Measurements from ENCODE around the gene GABARAP.
A peak's percentile ranks its signal among the peaks of the same experiment; 100 is the strongest.

GABARAP gene

GRCh38 chr17:7232114-7232513 lies 10.1 kb downstream of the GABARAP start:
- Histone ChIP-seq H3K4me3 (ENCODE audit: low read depth, low read length) (0 out of 2 replicates have a peak overlapping the region, but pooled peaks have one; percentile 2), H3K36me3 (ENCODE audit: control insufficient read depth in 2 of 2, insufficient read depth in 1 of 2, low read length in 2 of 2) (peaks cover 22 to 70% of the 10 kb centered on the region in 2 experiments), H3K27ac (ENCODE audit: extremely low read depth, low read depth, low read length) (no peak overlapping the region), H3K9me3 (ENCODE audit: control insufficient read depth, insufficient read depth, low read depth, low read length) (no peaks in the 10 kb centered on the region), H3K4me1 (ENCODE audit: control insufficient read depth, insufficient read depth, low read length) (peaks cover 3% of the 10 kb centered on the region; the same call in 1 of the 2 replicates)
- ChIA-PET CTCF (interaction anchor here (1.1 to 1.3 kb wide), 2 partner anchors 11 kb away, joined by 3 read pairs; partner anchors contain the start of gene GABARAP), POLR2A (interaction anchor here (14.2 kb wide), 1 partner anchor 10 kb away, joined by 284 read pairs; the partner anchor contains the start of genes ACADVL and DLG4)
- no peak for TF ChIP-seq ZNF155 (tag by site-specific recombination; IDR thresholded peaks at IDR 0.05)
- no peak for TF ChIP-seq ZNF704 (tag by site-specific recombination; IDR thresholded peaks at IDR 0.05)
- TF ChIP-seq ZFP69B (tag by site-specific recombination; IDR thresholded peaks at IDR 0.05): no peak
- TF ChIP-seq ZNF76 (tag by site-specific recombination; IDR thresholded peaks at IDR 0.05; ENCODE audit: borderline replicate concordance, low read depth): no peak
- TF ChIP-seq KLF9 (tag by site-specific recombination; IDR thresholded peaks at IDR 0.05; ENCODE audit: low read depth): no peak
- TF ChIP-seq OSR2 (tag by site-specific recombination; IDR thresholded peaks at IDR 0.05): no peak
- no peak for TF ChIP-seq IKZF3 (tag by site-specific recombination; IDR thresholded peaks at IDR 0.05)
- no peak for TF ChIP-seq ZNF18 (tag by site-specific recombination; IDR thresholded peaks at IDR 0.05)
- no peak for TF ChIP-seq ZBTB8A (tag by site-specific recombination; IDR thresholded peaks at IDR 0.05)
- TF ChIP-seq ZNF530 (tag by site-specific recombination; IDR thresholded peaks at IDR 0.05; ENCODE audit: low read depth): no peak
- no peak for TF ChIP-seq ZSCAN18 (tag by site-specific recombination; IDR thresholded peaks at IDR 0.05)

- TF ChIP-seq RBAK (tag by site-specific recombination; IDR thresholded peaks at IDR 0.05) (no peak), ZNF114 (tag by site-specific recombination; IDR thresholded peaks at IDR 0.05) (no peak), ZNF654 (tag by site-specific recombination; IDR thresholded peaks at IDR 0.05; ENCODE audit: low read depth) (no peak), ZNF670 (tag by site-specific recombination; IDR thresholded peaks at IDR 0.05; ENCODE audit: low read depth) (no peak), REPIN1 (tag by site-specific recombination; IDR thresholded peaks at IDR 0.05; ENCODE audit: low read depth) (no peak), ZNF837 (tag by site-specific recombination; IDR thresholded peaks at IDR 0.05) (no peak), ZEB2 (tag by site-specific recombination; IDR thresholded peaks at IDR 0.05) (no peak), ZNF211 (tag by site-specific recombination; IDR thresholded peaks at IDR 0.05; ENCODE audit: low read depth) (no peak), ZNF549 (tag by site-specific recombination; IDR thresholded peaks at IDR 0.05) (no peak), ZNF600 (tag by site-specific recombination; IDR thresholded peaks at IDR 0.05) (no peak), ZNF138 (tag by site-specific recombination; IDR thresholded peaks at IDR 0.05; ENCODE audit: borderline replicate concordance) (no peak), ZBTB10 (tag by site-specific recombination; IDR thresholded peaks at IDR 0.05) (no peak), ZBTB7A (tag by site-specific recombination; IDR thresholded peaks at IDR 0.05; ENCODE audit: low read depth) (no peak), ZSCAN30 (tag by site-specific recombination; IDR thresholded peaks at IDR 0.05) (no peak), ZBTB1 (tag by site-specific recombination; IDR thresholded peaks at IDR 0.05) (no peak)
- H3K4me1 ChIP-seq (ENCODE audit: control insufficient read depth, insufficient read depth, low read length): no peaks in the 10 kb centered on the region
- no peak overlapping the region for H3K4me3 ChIP-seq (ENCODE audit: low read depth, low read length)
- H3K9me3 ChIP-seq (ENCODE audit: control insufficient read depth, insufficient read depth, low read depth, low read length): no peaks in the 10 kb centered on the region
- ChIA-PET CTCF (no interaction called here), POLR2A (interaction anchor here (1.0 to 14.2 kb wide), 2 partner anchors 8 to 10 kb away, joined by 5 to 284 read pairs; partner anchors contain the start of genes ACADVL, DLG4 and PHF23)
- peaks cover 12 to 71% of the 10 kb centered on the region in 2 experiments for H3K36me3 ChIP-seq (ENCODE audit: control insufficient read depth in 2 of 2, insufficient read depth in 1 of 2, low read length in 2 of 2)
- H3K27ac ChIP-seq (ENCODE audit: extremely low read depth, low read depth, low read length): no peak overlapping the region
Measured at GRCh38 chr17:7229504-7229903, 12.7 kb downstream of the GABARAP start.
